Neural cell (in vitro differentiated cells): ENCODE data around the gene MYO15A. TPM values are rescaled to one million over a fixed set of nuclear protein-coding genes. Genes with fewer than 3 reads are reported as not detected.

Source experiments
- H2AFZ ChIP-seq: fragments of 200-600, 300-800 bp; sonication (generic), shearing (Covaris generic); 2 replicates; pipeline ENCODE4 v1.6.0; 2014; ENCODE audit warnings: low read depth, mild to moderate bottlenecking, antibody characterized with exemption, low read length, moderate library complexity
- H3F3A ChIP-seq: fragments of 200-600 bp; shearing (Covaris generic); 2 replicates; pipeline ENCODE4 v1.6.1; 2016; ENCODE audit warnings: mild to moderate bottlenecking, moderate library complexity, mixed read lengths, antibody characterized with exemption, low read length; ENCODE audit not compliant: insufficient read depth, poor library complexity, severe bottlenecking
- H3K27ac ChIP-seq: fragments of 200-600, 300-800 bp; sonication (generic), shearing (Covaris generic); 2 replicates; pipeline ENCODE4 v1.5.1; 2014; ENCODE audit warnings: mild to moderate bottlenecking, low read length, moderate library complexity
- H3K27me3 ChIP-seq: fragments of 300-800, 200-600 bp; sonication (generic), shearing (Covaris generic); 2 replicates; pipeline ENCODE4 v1.6.0; 2014; ENCODE audit warnings: mild to moderate bottlenecking, low read depth, low read length, moderate library complexity; ENCODE audit not compliant: insufficient read depth
- H3K36me3 ChIP-seq: fragments of 300-800, 200-600 bp; sonication (generic), shearing (Covaris generic); 2 replicates; pipeline ENCODE4 v1.5.1; 2014; ENCODE audit warnings: mild to moderate bottlenecking, antibody characterized with exemption, low read length, moderate library complexity; ENCODE audit not compliant: insufficient read depth
- H3K4me2 ChIP-seq: fragments of 300-800, 200-600 bp; sonication (generic), shearing (Covaris generic); 2 replicates; pipeline ENCODE4 v1.6.0; 2014; ENCODE audit warnings: mild to moderate bottlenecking, low read length
- H3K4me3 ChIP-seq: fragments of 300-800, 200-600 bp; sonication (generic), shearing (Covaris generic); 2 replicates; pipeline ENCODE4 v1.5.1; 2014; ENCODE audit warnings: mild to moderate bottlenecking, low read length, moderate library complexity
- H3K79me2 ChIP-seq: fragments of 200-600 bp; shearing (Covaris generic); replicated peaks from 2 replicates; pipeline ENCODE4 v1.6.0; 2014; ENCODE audit warnings: mild to moderate bottlenecking, low read length, moderate library complexity; ENCODE audit not compliant: insufficient read depth
- H3K9ac ChIP-seq: fragments of 300-800, 200-600 bp; sonication (generic), shearing (Covaris generic); 2 replicates; pipeline ENCODE4 v1.6.1; 2016; ENCODE audit warnings: mild to moderate bottlenecking, low read length, mixed read lengths
- H3K9me2 ChIP-seq: fragments of 200-600 bp; shearing (Covaris generic); 2 replicates; pipeline ENCODE4 v1.6.1; 2016; ENCODE audit warnings: mild to moderate bottlenecking, low read length, mixed read lengths; ENCODE audit not compliant: insufficient read depth
- H3K9me3 ChIP-seq: fragments of 200-600, 300-800 bp; sonication (generic), shearing (Covaris generic); 2 replicates; pipeline ENCODE4 v1.6.1; 2016; ENCODE audit warnings: mild to moderate bottlenecking, mixed run types, low read length, moderate library complexity, mixed read lengths
- H4K20me1 ChIP-seq: fragments of 200-600 bp; shearing (Covaris generic); 2 replicates; pipeline ENCODE4 v1.6.1; 2016; ENCODE audit warnings: mild to moderate bottlenecking, mixed run types; ENCODE audit not compliant: insufficient read depth
- EP300 ChIP-seq: fragments of 450-650 bp; conservative IDR thresholded peaks from 2 replicates; pipeline ENCODE4 v1.6.1; 2014; ENCODE audit warnings: antibody characterized with exemption, mild to moderate bottlenecking, moderate library complexity; ENCODE audit not compliant: poor library complexity, severe bottlenecking
- EZH2 ChIP-seq: fragments of 200-600, 300-800 bp; shearing (Covaris generic), sonication (generic); IDR thresholded peaks from 2 replicates; pipeline ENCODE4 v1.6.1; 2014; ENCODE audit warnings: antibody characterized with exemption, low read length, borderline replicate concordance, mild to moderate bottlenecking; ENCODE audit not compliant: insufficient read depth, poor library complexity, severe bottlenecking
- MXI1 ChIP-seq: fragments of 450-650 bp; conservative IDR thresholded peaks from 2 replicates; pipeline ENCODE4 v1.6.1; 2014; ENCODE audit warnings: antibody characterized with exemption, mild to moderate bottlenecking; ENCODE audit not compliant: poor library complexity, severe bottlenecking
- POLR2AphosphoS5 ChIP-seq: IDR thresholded peaks from 2 replicates; pipeline ENCODE4 v1.6.1; 2012
- RAD21 ChIP-seq: fragments of 450-650 bp; conservative IDR thresholded peaks from 2 replicates; pipeline ENCODE4 v1.6.1; 2014; ENCODE audit warnings: antibody characterized with exemption, mild to moderate bottlenecking, moderate library complexity
- SMC3 ChIP-seq: fragments of 450-650 bp; conservative IDR thresholded peaks from 2 replicates; pipeline ENCODE4 v1.6.1; 2014; ENCODE audit warnings: antibody characterized with exemption, mild to moderate bottlenecking, moderate library complexity; ENCODE audit not compliant: poor library complexity
- TAF1 ChIP-seq: IDR thresholded peaks from 2 replicates; pipeline ENCODE4 v1.6.1; 2012; ENCODE audit warnings: low read depth
- polyA plus RNA-seq: library from polyadenylated mRNA; depleted of rRNA; stranded (reverse); fragments of >200 nt; gene quantifications from 2 replicates; pipeline ENCODE4 v1.2.3, GENCODE V29; 2014
- TF ChIP-seq, protein P1 (sequence below): IDR thresholded peaks from 2 replicates; pipeline ENCODE4 v1.6.1; 2012; ENCODE audit warnings: borderline replicate concordance
- TF ChIP-seq, protein P2 (sequence below): fragments of 450-650 bp; IDR thresholded peaks from 2 replicates; pipeline ENCODE4 v1.5.1; 2014; ENCODE audit warnings: antibody characterized with exemption, mild to moderate bottlenecking, moderate library complexity; ENCODE audit not compliant: poor library complexity, severe bottlenecking

MYO15A gene
- polyA plus RNA-seq, 1 donor from 2014 or later: 1.9 TPM

DNA sequence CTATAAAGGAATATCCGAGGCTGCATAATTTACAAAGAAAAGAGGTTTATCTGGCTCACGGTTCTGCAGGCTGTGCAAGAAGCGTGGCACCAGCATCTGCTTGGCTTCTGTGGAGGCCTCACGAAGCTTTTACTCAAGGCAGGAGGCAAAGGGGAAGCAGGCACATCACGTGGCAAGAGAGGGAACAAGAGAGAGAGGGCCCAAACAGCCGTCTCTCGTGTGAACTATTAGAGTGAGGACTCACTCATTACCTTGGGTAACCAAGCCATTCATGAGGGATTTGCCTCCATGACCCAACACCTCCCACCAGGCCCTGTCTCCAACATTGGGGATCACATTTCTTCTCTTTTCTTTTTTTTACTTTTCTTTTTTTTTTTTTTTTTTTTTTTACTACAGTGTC is 67.6 kb downstream of the MYO15A start:
- TF ChIP-seq RAD21 (no peak), MXI1 (no peak), SMC3 (no peak), EZH2 (no peak), POLR2AphosphoS5 (no peak)
- TF ChIP-seq, protein P1, sequence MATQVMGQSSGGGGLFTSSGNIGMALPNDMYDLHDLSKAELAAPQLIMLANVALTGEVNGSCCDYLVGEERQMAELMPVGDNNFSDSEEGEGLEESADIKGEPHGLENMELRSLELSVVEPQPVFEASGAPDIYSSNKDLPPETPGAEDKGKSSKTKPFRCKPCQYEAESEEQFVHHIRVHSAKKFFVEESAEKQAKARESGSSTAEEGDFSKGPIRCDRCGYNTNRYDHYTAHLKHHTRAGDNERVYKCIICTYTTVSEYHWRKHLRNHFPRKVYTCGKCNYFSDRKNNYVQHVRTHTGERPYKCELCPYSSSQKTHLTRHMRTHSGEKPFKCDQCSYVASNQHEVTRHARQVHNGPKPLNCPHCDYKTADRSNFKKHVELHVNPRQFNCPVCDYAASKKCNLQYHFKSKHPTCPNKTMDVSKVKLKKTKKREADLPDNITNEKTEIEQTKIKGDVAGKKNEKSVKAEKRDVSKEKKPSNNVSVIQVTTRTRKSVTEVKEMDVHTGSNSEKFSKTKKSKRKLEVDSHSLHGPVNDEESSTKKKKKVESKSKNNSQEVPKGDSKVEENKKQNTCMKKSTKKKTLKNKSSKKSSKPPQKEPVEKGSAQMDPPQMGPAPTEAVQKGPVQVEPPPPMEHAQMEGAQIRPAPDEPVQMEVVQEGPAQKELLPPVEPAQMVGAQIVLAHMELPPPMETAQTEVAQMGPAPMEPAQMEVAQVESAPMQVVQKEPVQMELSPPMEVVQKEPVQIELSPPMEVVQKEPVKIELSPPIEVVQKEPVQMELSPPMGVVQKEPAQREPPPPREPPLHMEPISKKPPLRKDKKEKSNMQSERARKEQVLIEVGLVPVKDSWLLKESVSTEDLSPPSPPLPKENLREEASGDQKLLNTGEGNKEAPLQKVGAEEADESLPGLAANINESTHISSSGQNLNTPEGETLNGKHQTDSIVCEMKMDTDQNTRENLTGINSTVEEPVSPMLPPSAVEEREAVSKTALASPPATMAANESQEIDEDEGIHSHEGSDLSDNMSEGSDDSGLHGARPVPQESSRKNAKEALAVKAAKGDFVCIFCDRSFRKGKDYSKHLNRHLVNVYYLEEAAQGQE: no peak
- TF ChIP-seq, protein P2, sequence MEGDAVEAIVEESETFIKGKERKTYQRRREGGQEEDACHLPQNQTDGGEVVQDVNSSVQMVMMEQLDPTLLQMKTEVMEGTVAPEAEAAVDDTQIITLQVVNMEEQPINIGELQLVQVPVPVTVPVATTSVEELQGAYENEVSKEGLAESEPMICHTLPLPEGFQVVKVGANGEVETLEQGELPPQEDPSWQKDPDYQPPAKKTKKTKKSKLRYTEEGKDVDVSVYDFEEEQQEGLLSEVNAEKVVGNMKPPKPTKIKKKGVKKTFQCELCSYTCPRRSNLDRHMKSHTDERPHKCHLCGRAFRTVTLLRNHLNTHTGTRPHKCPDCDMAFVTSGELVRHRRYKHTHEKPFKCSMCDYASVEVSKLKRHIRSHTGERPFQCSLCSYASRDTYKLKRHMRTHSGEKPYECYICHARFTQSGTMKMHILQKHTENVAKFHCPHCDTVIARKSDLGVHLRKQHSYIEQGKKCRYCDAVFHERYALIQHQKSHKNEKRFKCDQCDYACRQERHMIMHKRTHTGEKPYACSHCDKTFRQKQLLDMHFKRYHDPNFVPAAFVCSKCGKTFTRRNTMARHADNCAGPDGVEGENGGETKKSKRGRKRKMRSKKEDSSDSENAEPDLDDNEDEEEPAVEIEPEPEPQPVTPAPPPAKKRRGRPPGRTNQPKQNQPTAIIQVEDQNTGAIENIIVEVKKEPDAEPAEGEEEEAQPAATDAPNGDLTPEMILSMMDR: no peak
- no peak overlapping the region for H3K9ac ChIP-seq
- H3K9me2 ChIP-seq: no peaks in the 10 kb centered on the region
- H2AFZ ChIP-seq: no peak overlapping the region
- H3K4me3 ChIP-seq: no peak overlapping the region
- no peaks in the 10 kb centered on the region for H4K20me1 ChIP-seq
- H3K79me2 ChIP-seq: no peaks in the 10 kb centered on the region
- no peaks in the 10 kb centered on the region for H3F3A ChIP-seq
- H3K9me3 ChIP-seq: no peaks in the 10 kb centered on the region
- no peaks in the 10 kb centered on the region for H3K27me3 ChIP-seq
- no peak overlapping the region for H3K27ac ChIP-seq
- no peaks in the 10 kb centered on the region for H3K36me3 ChIP-seq
- no peak overlapping the region for H3K4me2 ChIP-seq

DNA sequence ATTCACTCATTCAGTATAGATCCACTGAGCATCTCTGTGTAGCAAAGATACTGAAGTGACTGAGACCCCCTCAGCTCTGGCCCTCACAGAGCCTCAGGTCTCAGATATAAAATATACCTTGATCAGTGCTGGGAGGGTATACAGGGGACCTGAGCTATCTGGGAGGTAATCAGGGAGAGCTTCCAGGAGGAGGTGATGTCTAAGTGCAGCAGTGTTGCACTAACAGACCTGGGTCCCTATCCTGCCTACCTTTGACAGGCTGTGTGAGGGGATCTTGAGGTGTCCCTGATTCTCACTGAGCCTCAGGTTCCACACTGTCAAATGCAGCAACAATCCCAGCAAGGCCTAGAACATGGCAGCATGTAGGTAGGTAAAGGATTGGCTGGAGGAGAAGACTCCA is 68.6 kb downstream of the MYO15A start:
- H3K9me3 ChIP-seq: no peaks in the 10 kb centered on the region
- peak overlapping the region; percentile 49 for H3K27ac ChIP-seq
- no peaks in the 10 kb centered on the region for H4K20me1 ChIP-seq
- no peak overlapping the region for H2AFZ ChIP-seq
- H3F3A ChIP-seq: no peaks in the 10 kb centered on the region
- H3K4me3 ChIP-seq: peak overlapping the region; percentile 10
- TF ChIP-seq SMC3 (no peak), MXI1 (no peak), RAD21 (no peak), TAF1 (no peak), EP300 (no peak), POLR2AphosphoS5 (no peak), EZH2 (no peak)
- TF ChIP-seq, protein P1: no peak
- TF ChIP-seq, protein P2: no peak
- H3K27me3 ChIP-seq: no peaks in the 10 kb centered on the region
- no peaks in the 10 kb centered on the region for H3K36me3 ChIP-seq
- H3K9me2 ChIP-seq: no peaks in the 10 kb centered on the region
- no peak overlapping the region for H3K4me2 ChIP-seq
- H3K9ac ChIP-seq: no peak overlapping the region
- H3K79me2 ChIP-seq: no peaks in the 10 kb centered on the region
